ENCODE data around the gene FDXACB1.

DNA sequence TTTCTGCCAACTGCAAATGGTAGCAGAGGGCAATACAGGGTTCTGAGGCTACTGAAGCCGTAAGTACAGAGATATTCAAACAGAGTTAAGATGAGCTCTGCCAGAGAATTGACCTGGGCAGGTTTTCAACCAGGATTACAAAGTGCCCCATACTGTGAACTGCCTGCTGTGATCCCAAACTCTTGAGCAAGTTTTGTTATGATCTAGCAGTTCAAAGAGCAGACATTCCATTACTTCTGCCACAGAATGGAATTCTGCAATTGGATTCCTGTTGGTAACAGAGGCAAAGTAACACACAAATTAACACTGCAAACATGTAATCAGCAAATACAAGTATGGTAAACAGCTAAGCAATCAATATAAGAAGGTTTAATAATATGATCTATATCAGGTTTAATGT is 38.8 kb downstream of the FDXACB1 start:
- TF ChIP-seq POLR2A (IDR thresholded peaks at IDR 0.05) = no peak
- TF ChIP-seq, protein P1, sequence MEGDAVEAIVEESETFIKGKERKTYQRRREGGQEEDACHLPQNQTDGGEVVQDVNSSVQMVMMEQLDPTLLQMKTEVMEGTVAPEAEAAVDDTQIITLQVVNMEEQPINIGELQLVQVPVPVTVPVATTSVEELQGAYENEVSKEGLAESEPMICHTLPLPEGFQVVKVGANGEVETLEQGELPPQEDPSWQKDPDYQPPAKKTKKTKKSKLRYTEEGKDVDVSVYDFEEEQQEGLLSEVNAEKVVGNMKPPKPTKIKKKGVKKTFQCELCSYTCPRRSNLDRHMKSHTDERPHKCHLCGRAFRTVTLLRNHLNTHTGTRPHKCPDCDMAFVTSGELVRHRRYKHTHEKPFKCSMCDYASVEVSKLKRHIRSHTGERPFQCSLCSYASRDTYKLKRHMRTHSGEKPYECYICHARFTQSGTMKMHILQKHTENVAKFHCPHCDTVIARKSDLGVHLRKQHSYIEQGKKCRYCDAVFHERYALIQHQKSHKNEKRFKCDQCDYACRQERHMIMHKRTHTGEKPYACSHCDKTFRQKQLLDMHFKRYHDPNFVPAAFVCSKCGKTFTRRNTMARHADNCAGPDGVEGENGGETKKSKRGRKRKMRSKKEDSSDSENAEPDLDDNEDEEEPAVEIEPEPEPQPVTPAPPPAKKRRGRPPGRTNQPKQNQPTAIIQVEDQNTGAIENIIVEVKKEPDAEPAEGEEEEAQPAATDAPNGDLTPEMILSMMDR (IDR thresholded peaks at IDR 0.05) = no peak

Measured in testis (tissue), 2 donors.